Mucosa of rectum (tissue), 2 donors: Measurements from ENCODE around the gene BANP.
"Not testable (repeated sequence)": the region's sequence is repeated elsewhere in the genome, so short reads cannot be mapped to it uniquely, and the experiment has no call there.

ENCODE experiments used
- H3K27ac ChIP-seq, 2 donors: one replicate each; pipeline ENCODE4 v1.7.0; 2013; ENCODE audit warnings: inconsistent platforms in 2 of 2, low read depth in 2 of 2, low read length in 2 of 2
- H3K27me3 ChIP-seq, 2 donors: one replicate each; pipeline ENCODE4 v1.7.0; 2013; ENCODE audit warnings: low read length in 2 of 2; ENCODE audit not compliant: control insufficient read depth in 2 of 2, insufficient read depth in 2 of 2
- H3K36me3 ChIP-seq, 2 donors: one replicate each; pipeline ENCODE4 v1.7.0; 2013; ENCODE audit warnings: low read length in 2 of 2; ENCODE audit not compliant: control insufficient read depth in 2 of 2, insufficient read depth in 2 of 2
- H3K4me1 ChIP-seq, 2 donors: one replicate each; pipeline ENCODE4 v1.7.0; 2013; ENCODE audit warnings: low read length in 2 of 2, mild to moderate bottlenecking in 1 of 2; ENCODE audit not compliant: control insufficient read depth in 2 of 2, insufficient read depth in 2 of 2
- H3K4me3 ChIP-seq, 2 donors: one replicate each; pipeline ENCODE4 v1.7.0; 2013; ENCODE audit warnings: low read length in 2 of 2
- H3K9ac ChIP-seq, 2 donors: one replicate each; pipeline ENCODE4 v1.7.0; 2013; ENCODE audit warnings: low read length in 2 of 2, low read depth in 1 of 2, mild to moderate bottlenecking in 1 of 2
- H3K9me3 ChIP-seq, 2 donors: one replicate each; pipeline ENCODE4 v1.7.0; 2013; ENCODE audit warnings: low read length in 2 of 2; ENCODE audit not compliant: control insufficient read depth in 2 of 2
- donor health status: healthy.
- donor health status: Normal muscosa, but diverticular disease.

Gene BANP

DNA sequence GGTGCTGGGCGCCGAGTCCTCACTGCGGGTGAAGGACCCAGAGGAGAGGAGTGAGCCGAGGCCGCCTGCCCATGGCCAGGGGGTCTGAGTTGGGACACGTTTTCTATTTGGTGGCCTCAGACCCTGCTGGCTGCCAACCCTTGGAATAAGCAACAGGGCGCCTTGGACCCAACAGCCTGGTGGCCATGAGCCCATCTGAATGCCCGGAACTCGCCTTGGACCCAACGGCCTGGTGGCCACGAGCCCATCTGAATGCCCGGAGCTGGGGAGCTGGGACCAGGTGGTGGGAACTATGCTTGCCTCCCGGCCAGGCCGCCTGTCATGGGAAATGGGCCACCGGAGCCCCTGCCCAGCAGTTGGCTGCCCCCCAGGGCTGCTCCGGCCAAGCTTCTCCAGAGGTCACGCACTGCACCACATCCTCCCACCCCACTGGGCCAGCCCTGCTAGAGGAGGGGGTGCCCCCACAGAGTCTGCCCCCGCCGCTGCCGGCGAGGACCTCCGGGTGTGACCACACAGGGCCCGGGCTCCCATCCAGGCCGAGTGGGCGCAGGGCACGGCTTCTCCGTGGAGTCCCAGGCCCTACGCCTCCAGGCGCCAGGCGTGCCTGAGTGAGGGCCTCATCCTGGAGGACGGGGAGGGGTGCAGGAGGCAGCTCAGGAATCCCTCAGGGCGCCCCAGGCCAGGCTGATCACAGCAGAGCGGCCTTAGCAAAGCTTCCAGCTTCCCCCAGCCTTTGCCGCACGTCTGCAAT is 140.2 kb downstream of the BANP start:
- H3K9ac ChIP-seq, H3K27ac ChIP-seq, H3K36me3 ChIP-seq, H3K4me3 ChIP-seq, H3K27me3 ChIP-seq, H3K9me3 ChIP-seq, H3K4me1 ChIP-seq: not testable (repeated sequence)

DNA sequence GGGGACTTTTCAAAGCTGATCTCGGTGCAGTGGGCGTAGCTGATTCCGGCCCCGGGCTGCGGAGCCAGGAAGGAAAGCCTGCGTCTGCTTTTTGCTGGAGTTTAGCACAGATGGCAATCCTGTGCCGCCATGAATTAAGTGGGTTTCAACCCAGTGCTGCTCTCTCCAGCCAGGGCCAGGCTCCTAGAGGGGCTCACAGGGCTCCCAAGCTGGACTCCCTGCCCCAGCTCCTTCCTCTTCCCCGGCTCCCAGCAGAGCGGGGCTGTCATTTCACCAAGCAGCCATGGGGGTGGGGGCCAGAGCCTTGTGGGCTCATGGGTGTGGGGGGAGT is 140.7 kb downstream of the BANP start:
- H3K4me3 ChIP-seq, H3K27ac ChIP-seq, H3K4me1 ChIP-seq, H3K36me3 ChIP-seq, H3K27me3 ChIP-seq, H3K9me3 ChIP-seq, H3K9ac ChIP-seq: not testable (repeated sequence)

- H3K27me3 ChIP-seq, H3K4me1 ChIP-seq, H3K4me3 ChIP-seq, H3K36me3 ChIP-seq, H3K9me3 ChIP-seq, H3K9ac ChIP-seq, H3K27ac ChIP-seq: not testable (repeated sequence)
Observed at GRCh38 chr16:88092791-88093555, 141.7 kb downstream of the BANP start.

GRCh38 chr16:88093556-88094252 is 142.5 kb downstream of the BANP start:
- H3K4me3 ChIP-seq, H3K27me3 ChIP-seq, H3K4me1 ChIP-seq, H3K9me3 ChIP-seq, H3K36me3 ChIP-seq, H3K9ac ChIP-seq, H3K27ac ChIP-seq: not testable (repeated sequence)

GRCh38 chr16:88094253-88094575 is 143.0 kb downstream of the BANP start:
- H3K36me3 ChIP-seq, result not testable (repeated sequence)

DNA sequence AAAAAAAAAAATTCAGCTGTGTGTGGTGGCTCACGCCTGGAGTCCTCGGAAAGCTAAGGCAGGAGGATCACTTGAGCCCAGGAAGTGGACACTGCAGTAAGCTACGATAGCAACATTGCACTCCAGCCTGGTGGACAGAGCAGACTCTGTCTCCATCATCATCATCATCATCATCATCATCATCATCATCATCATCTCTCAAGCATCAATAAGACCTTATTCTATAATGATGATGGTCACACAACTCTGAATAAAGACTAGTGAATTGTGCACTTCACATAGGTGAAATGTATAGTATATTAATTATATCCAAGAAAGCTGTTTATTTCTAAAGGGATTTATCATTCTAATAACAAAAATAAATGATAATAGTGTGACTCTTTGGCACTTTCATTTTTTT is 143.7 kb downstream of the BANP start:
- H3K27me3 ChIP-seq, H3K4me1 ChIP-seq, H3K9me3 ChIP-seq, H3K36me3 ChIP-seq, H3K4me3 ChIP-seq, H3K9ac ChIP-seq, H3K27ac ChIP-seq: not testable (repeated sequence)

More at GRCh38 chr16:88094253-88094575, 143.0 kb downstream of the BANP start:
- not testable (repeated sequence) for H3K27me3 ChIP-seq, H3K4me1 ChIP-seq, H3K9me3 ChIP-seq, H3K9ac ChIP-seq, H3K27ac ChIP-seq, H3K4me3 ChIP-seq

DNA sequence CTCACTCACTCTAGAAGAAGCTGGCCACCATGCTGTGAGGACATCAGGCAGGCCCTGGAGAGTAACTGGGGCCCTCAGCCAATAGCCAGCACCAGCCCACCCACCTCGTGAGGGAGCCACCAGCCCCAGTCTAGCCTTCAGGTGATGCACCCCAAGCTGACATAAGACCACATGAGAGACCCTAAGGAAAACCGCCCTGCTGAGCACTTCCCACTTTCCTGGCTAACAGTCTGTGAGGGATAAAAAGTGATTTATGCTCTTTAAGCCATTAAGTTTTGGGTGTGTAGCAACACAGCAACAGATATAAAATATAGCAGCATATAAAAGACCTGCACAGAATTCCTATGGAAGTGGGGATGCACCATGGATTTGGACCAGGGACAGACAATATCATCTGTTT is 145.4 kb downstream of the BANP start:
- not testable (repeated sequence) for H3K4me3 ChIP-seq, H3K4me1 ChIP-seq, H3K36me3 ChIP-seq

DNA sequence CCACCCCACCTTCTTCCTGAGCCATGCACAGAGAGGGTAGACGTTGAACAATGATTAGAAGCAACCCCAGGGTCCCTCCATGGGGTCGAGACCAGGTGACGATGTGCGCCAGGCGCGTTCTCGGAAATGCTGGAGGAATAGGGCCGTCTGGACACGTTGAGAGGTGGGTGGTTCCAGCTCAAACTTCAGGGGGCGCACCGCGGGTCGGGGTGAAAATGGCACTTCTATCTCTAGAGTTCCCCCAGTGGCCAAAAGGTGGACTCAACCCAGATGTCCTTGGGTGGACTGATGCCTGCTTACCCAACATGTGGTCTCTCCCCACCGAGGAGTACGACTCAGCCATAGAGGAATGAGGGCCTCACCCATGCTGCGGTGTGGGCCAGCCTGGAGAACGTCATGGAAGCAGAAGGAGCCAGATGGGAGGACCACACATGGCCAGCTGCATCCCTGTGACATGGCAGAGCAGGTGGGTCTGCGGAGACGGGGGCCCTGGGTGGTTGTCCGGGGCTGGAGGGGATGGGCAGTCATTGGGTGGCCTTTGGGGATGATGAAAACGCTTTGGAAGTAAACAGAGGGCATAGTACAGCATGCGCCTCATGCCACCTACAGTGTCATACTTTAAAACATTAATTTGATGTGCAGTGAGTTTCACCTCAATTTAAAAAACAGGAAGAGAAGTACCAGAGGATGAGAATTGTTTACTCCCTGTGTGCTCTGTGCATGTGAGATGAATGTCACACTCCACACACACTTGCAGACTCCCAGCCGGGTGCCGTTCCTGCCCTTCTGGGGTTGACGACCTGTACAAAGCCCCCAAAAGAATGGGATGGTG is 147.7 kb downstream of the BANP start:
- not testable (repeated sequence) for H3K36me3 ChIP-seq, H3K4me3 ChIP-seq, H3K27me3 ChIP-seq, H3K4me1 ChIP-seq, H3K9ac ChIP-seq, H3K27ac ChIP-seq, H3K9me3 ChIP-seq

More for the DNA sequence above, 145.4 kb downstream of the BANP start:
- H3K27ac ChIP-seq, H3K9ac ChIP-seq, H3K27me3 ChIP-seq, H3K9me3 ChIP-seq: not testable (repeated sequence)

GRCh38 chr16:88099563-88099890 is 148.3 kb downstream of the BANP start:
- Histone ChIP-seq H3K9ac (no peak overlapping the region), H3K36me3 (no peaks in the 10 kb centered on the region), H3K4me1 (no peaks in the 10 kb centered on the region), H3K4me3 (no peak overlapping the region), H3K9me3 (no peaks in the 10 kb centered on the region), H3K27me3 (no peaks in the 10 kb centered on the region), H3K27ac (no peak overlapping the region)

- not testable (repeated sequence) for H3K9me3 ChIP-seq, H3K27me3 ChIP-seq, H3K4me3 ChIP-seq, H3K9ac ChIP-seq, H3K36me3 ChIP-seq, H3K4me1 ChIP-seq, H3K27ac ChIP-seq
Observed at GRCh38 chr16:88099956-88100355, 148.7 kb downstream of the BANP start.
